Muscle of leg (tissue), 11 donors: Measurements from ENCODE around the gene RHOU. TPM values are rescaled to one million over a fixed set of nuclear protein-coding genes. Genes with fewer than 3 reads are reported as not detected.
A peak's percentile ranks its signal among the peaks of the same experiment; 100 is the strongest.

Experiments used
- DNase-seq: peaks from one replicate; pipeline ENCODE4 v3.0.0; 2013
- H3K27ac ChIP-seq: one replicate; pipeline ENCODE4 v1.5.1; 2013; ENCODE audit warnings: mild to moderate bottlenecking, low read length, control low read depth
- H3K27me3 ChIP-seq: one replicate; pipeline ENCODE4 v1.6.1; 2013; ENCODE audit warnings: low read length; ENCODE audit not compliant: control insufficient read depth, insufficient read depth
- H3K36me3 ChIP-seq: one replicate; pipeline ENCODE4 v1.6.1; 2013; ENCODE audit warnings: low read length; ENCODE audit not compliant: control insufficient read depth, insufficient read depth
- H3K4me1 ChIP-seq: one replicate; pipeline ENCODE4 v1.6.1; 2013; ENCODE audit warnings: low read length; ENCODE audit not compliant: control insufficient read depth, insufficient read depth
- H3K4me3 ChIP-seq: one replicate; pipeline ENCODE4 v1.5.1; 2013; ENCODE audit warnings: low read length, control low read depth
- H3K9me3 ChIP-seq: replicated peaks from 2 replicates; pipeline ENCODE4 v1.6.1; 2013; ENCODE audit warnings: low read depth, low read length; ENCODE audit not compliant: control insufficient read depth
- WGBS: methylation state at CpG from one replicate; pipeline ENCODE4 v1.1.5; 2013; ENCODE audit warnings: missing lambda C conversion rate; ENCODE audit not compliant: insufficient coverage; 5-methylcytosine and 5-hydroxymethylcytosine counted together
- polyA plus RNA-seq, 8 donors: library from polyadenylated mRNA; unstranded; fragments of 120-200 nt; gene quantifications; one replicate each; pipeline versions ENCODE4 v1.2.1 to v1.2.3, GENCODE V29; 2013; ENCODE audit warnings: inconsistent platforms in 1 of 8, low replicate concordance in 1 of 8; ENCODE audit not compliant: insufficient read length in 8 of 8, insufficient read depth in 1 of 8
- total RNA-seq: library from RNA; stranded (reverse); fragments of 120-200 nt; gene quantifications from one replicate; pipeline ENCODE4 v1.2.4, GENCODE V29; 2013

RHOU gene
- total and polyA plus RNA-seq, 9 donors, result 16.2 to 29.9 (median 20.8) TPM

DNA sequence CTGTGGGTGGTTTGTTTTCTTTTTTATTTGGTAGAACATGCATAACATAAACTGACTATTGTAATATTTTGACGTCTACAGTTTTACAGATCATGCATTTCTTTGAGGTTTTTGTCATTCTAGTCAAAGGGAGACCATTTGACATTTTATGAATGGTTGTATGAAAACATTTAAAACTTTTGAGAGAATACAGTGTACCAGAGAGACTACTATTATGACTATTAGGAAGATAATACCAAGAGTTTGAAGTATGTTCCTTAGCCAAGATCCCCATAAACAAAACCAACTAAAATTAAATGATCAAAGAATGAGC is 37.3 kb upstream of the RHOU start:
- no peaks in the 10 kb centered on the region for H3K27me3 ChIP-seq
- no peaks in the 10 kb centered on the region for H3K4me1 ChIP-seq
- no peaks in the 10 kb centered on the region for H3K36me3 ChIP-seq
- no peak overlapping the region for H3K27ac ChIP-seq
- peaks cover 3% of the 10 kb centered on the region for H3K9me3 ChIP-seq
- no CpG with 5 or more reads among the region's 1 CpG for WGBS
- no peak for DNase-seq
- H3K4me3 ChIP-seq, result no peak overlapping the region

DNA sequence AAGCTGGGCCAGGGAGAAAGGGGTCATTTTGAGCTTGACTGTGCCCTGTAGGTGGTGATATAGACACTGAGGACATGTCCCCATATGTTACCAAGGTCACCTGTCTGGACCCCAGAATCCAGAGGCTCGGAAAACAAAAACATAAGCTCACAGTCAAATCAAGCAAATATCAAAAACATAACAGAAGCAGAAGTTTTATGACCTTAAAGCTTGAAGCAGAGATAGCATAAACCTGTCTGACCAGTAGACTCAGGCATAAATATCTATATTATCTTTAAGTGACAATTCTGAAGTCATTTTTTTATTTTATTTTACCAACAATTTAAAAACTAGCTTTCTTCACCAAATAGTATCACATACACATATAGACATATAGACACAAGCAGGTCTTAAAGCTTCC is 32.8 kb upstream of the RHOU start:
- H3K4me1 ChIP-seq, result no peaks in the 10 kb centered on the region
- no CpG with 5 or more reads among the region's 1 CpG for WGBS
- H3K4me3 ChIP-seq, result no peak overlapping the region
- H3K36me3 ChIP-seq, result no peaks in the 10 kb centered on the region
- no peaks in the 10 kb centered on the region for H3K27me3 ChIP-seq
- H3K27ac ChIP-seq, result no peak overlapping the region
- peaks cover 3% of the 10 kb centered on the region for H3K9me3 ChIP-seq
- no peak for DNase-seq

DNA sequence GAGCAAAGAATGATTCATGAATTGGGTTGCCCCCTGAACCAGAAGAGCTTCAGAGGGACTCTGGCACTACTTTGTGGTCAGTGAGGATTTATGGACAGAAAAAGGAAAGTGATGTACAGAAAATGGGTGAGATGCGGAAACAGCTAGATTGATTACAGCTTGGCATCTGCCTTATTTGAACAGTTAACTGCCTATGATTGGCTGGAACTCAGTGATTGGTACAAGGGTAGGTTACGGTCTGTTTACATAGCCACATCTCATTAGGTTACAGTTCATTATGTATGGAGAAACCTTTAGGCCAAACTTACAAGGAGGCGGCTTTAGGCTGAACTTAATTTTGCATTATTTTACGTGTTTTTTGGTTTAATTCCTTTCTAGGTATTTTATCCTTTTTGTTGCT is 29.0 kb upstream of the RHOU start:
- no peak overlapping the region for H3K27ac ChIP-seq
- H3K4me3 ChIP-seq, result no peak overlapping the region
- no peaks in the 10 kb centered on the region for H3K4me1 ChIP-seq
- no peaks in the 10 kb centered on the region for H3K36me3 ChIP-seq
- WGBS, result 86% methylated on average over 1 of the region's 4 CpGs
- no peak for DNase-seq
- H3K9me3 ChIP-seq, result peaks cover 3% of the 10 kb centered on the region
- H3K27me3 ChIP-seq, result no peaks in the 10 kb centered on the region

DNA sequence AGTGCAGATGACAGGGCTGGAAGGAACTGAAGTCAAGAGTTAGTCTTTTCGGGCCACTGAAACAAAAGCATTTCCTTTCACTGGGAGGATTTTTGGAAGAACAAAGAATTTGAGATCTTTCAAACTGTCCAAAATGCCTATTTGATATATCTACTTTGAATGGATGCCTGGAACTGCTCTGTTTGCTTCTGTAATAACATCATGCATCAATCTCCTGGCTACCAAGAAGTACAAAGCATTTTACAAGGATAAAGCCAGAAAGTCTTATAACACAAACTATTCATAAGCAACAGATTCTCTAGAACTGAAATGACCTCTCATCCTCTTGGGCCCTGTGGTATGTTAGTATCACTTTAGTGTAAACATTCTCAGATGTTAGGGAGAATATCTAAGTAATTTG is 18.2 kb upstream of the RHOU start:
- no CpG with 5 or more reads among the region's 1 CpG for WGBS
- peak; percentile 67 for DNase-seq

DNA sequence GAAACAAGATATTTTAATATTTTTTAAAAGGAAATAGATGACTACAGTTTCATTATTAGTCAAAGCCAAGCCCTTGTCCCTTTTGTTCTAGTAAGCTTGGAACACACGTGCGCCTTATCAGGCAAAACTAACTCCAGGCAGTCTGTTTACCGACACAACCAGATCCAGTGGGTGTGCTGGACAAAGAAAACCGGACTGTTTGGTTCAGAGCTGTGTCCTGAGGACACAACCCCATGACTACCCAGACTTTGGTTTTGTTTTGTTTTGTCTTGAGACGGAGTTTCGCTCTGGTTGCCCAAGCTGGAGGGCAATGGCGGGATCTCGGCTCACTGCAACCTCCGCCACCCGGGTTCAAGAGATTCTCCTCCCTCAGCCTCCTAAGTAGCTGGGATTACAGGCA is 13.9 kb upstream of the RHOU start:
- no peaks in the 10 kb centered on the region for H3K4me1 ChIP-seq
- peaks cover 5% of the 10 kb centered on the region for H3K27me3 ChIP-seq
- H3K4me3 ChIP-seq, result no peak overlapping the region
- no peak overlapping the region for H3K27ac ChIP-seq
- 92% methylated on average over 4 of the region's 10 CpGs for WGBS
- no peak for DNase-seq
- H3K36me3 ChIP-seq, result no peaks in the 10 kb centered on the region
- H3K9me3 ChIP-seq, result no peaks in the 10 kb centered on the region

More for the DNA sequence above, 18.2 kb upstream of the RHOU start:
- H3K9me3 ChIP-seq, result no peaks in the 10 kb centered on the region
- H3K36me3 ChIP-seq, result no peaks in the 10 kb centered on the region
- peaks cover 3% of the 10 kb centered on the region for H3K27me3 ChIP-seq
- no peak overlapping the region for H3K27ac ChIP-seq
- H3K4me1 ChIP-seq, result no peaks in the 10 kb centered on the region
- no peak overlapping the region for H3K4me3 ChIP-seq

DNA sequence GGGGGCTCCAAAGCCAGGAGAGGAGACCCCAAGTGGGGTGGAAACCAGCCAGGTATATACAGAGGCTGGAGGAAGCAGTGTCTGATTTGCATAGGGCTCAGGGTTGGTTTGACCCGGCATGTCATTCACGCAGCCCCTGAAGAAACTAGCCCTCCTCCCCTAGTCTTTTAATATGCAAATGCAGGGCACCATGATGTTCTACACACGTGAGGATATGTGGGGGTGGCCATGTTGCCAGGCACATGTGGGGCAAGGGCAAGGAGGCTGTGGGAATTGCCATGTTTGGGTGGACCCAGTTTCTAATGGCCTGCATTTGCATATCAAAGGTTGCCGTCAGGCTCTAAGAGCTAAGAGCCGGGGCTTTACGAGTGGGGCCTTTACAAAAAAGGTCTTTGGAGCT is 12.0 kb upstream of the RHOU start:
- H3K36me3 ChIP-seq, result no peaks in the 10 kb centered on the region
- no peaks in the 10 kb centered on the region for H3K4me1 ChIP-seq
- WGBS, result 83% methylated on average over 3 of the region's 6 CpGs
- no peak overlapping the region for H3K27ac ChIP-seq
- H3K4me3 ChIP-seq, result no peak overlapping the region
- DNase-seq, result no peak
- peaks cover 5% of the 10 kb centered on the region for H3K27me3 ChIP-seq
- H3K9me3 ChIP-seq, result no peaks in the 10 kb centered on the region

DNA sequence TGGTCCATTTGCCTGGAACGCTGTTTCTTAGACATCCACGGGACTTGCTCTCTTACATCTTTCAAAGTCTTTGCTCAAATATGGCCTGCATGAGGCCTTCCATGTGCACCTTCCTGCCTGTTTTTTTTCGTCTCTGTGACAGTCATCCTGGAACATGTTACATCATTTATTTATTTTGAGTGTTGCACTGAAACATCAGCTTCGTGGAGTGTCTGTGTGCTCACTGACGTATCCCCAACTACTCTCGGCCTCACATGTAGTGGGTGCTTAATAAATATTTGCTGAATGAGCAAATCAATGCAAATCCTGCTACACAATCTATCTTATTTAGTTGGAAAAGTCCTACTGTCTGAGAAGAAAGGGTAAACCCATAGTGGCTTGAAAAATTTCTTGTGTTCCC is 11.4 kb upstream of the RHOU start:
- H3K4me1 ChIP-seq, result no peaks in the 10 kb centered on the region
- H3K27ac ChIP-seq, result no peak overlapping the region
- H3K9me3 ChIP-seq, result no peaks in the 10 kb centered on the region
- H3K27me3 ChIP-seq, result peaks cover 3% of the 10 kb centered on the region
- 83% methylated on average over 2 of the region's 6 CpGs for WGBS
- DNase-seq, result no peak
- H3K4me3 ChIP-seq, result no peak overlapping the region
- no peaks in the 10 kb centered on the region for H3K36me3 ChIP-seq

DNA sequence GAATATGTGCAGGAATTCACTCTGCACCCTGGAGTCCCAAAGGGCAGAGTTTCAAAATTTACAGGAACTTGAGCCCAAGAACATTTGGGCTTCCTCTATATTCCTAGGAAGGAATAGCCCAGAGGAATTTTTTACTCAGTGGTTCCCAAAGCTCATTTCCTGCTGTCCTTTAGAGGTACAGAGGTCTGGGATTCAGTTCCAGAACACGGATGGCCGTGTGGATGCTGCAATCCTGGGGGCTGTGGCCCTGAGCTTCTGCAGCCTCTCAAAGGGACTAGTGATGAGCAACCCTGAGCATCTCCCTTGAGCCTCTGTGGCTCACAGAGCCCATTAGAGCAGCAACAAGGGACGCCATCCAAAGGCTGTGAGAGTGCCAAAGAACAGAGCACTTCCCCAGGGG is 10.1 kb upstream of the RHOU start:
- H3K9me3 ChIP-seq, result no peaks in the 10 kb centered on the region
- peaks cover 3% of the 10 kb centered on the region for H3K27me3 ChIP-seq
- 31% methylated on average over 3 of the region's 3 CpGs for WGBS
- H3K27ac ChIP-seq, result no peak overlapping the region
- no peak overlapping the region for H3K4me3 ChIP-seq
- DNase-seq, result no peak
- no peaks in the 10 kb centered on the region for H3K36me3 ChIP-seq
- no peaks in the 10 kb centered on the region for H3K4me1 ChIP-seq

DNA sequence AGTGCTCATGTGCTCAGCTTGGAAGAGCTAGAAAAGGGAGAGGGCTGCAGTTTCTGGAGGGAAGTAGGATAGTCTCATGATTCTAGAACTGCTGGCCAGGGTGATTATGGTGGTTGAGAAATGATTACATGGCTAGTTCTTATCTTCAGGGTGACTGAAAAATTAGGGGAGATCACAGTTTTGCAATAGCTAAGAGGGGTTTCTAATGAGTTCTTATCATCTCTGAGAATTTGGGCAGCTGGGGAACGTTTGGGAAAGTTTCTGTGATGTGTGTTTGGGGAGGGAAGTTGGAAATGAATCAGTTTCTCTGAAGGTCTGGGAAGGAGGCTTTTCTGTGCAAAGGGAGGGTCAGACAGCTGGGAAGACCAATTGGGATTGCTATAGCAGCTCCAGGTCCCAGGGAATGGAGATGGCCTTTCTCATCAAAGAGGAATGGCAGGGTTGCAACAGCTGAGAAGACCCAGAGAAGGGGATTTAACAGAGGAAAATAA is 7.6 kb upstream of the RHOU start:
- peaks cover 3% of the 10 kb centered on the region for H3K27me3 ChIP-seq
- DNase-seq, result peak; percentile 35
- 9% methylated on average over 1 of the region's 1 CpG for WGBS
- H3K36me3 ChIP-seq, result no peaks in the 10 kb centered on the region
- no peak overlapping the region for H3K4me3 ChIP-seq
- no peaks in the 10 kb centered on the region for H3K4me1 ChIP-seq
- no peak overlapping the region for H3K27ac ChIP-seq
- no peaks in the 10 kb centered on the region for H3K9me3 ChIP-seq

DNA sequence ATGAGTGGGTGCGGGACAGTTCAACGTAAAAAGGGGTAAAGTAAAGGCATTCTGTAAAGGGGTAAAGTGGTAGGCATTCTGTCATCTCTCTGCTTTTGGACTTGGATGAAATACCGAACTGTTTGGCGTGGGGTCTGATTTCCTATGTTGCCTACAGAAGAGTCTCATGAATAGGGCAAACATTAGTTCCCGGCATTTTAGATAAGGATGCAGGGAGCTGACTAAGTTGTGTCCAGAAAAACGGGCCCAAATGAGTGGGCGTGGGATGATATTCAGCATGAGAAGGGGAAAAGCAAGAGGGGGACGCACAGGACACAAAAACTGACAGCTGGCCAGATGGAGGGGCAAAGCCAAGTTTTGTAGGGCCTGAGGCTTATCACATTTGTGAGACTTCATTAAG is 2.9 kb upstream of the RHOU start:
- peaks cover 3% of the 10 kb centered on the region for H3K4me1 ChIP-seq
- WGBS, result 77% methylated on average over 7 of the region's 8 CpGs
- H3K27ac ChIP-seq, result no peak overlapping the region
- H3K36me3 ChIP-seq, result no peaks in the 10 kb centered on the region
- DNase-seq, result no peak
- H3K27me3 ChIP-seq, result peaks cover 3% of the 10 kb centered on the region
- H3K4me3 ChIP-seq, result no peak overlapping the region
- no peaks in the 10 kb centered on the region for H3K9me3 ChIP-seq

DNA sequence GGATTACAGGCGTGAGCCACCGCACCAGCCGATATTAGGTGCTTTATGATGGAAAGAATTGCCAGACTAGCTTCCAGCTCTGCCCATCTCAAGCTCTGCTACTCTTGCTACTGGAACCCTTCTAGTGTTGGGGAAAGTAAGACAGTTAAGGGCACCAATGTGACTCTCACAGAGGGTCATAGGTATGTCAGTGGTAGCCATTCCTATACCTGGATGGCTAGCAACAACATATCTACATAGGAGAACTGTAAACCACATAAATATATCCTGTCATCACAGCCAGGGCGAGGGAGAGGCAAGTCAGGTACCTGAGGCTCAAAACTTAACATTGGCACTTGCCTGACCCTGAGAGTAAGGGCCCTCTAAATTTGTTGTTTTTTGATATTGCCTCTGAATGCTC is 1.7 kb upstream of the RHOU start:
- 93% methylated on average over 2 of the region's 4 CpGs for WGBS
- no peaks in the 10 kb centered on the region for H3K9me3 ChIP-seq
- no peak for DNase-seq

More for the DNA sequence above, 1.7 kb upstream of the RHOU start:
- Histone ChIP-seq H3K4me3 (no peak overlapping the region), H3K36me3 (peaks cover 5% of the 10 kb centered on the region), H3K27ac (no peak overlapping the region), H3K27me3 (peaks cover 3% of the 10 kb centered on the region), H3K4me1 (peaks cover 9% of the 10 kb centered on the region)
